ENCODE data around the gene UQCC5.

GRCh38 chr3:52546111-52546901 lies 9.9 kb downstream of the UQCC5 start:
- TF ChIP-seq EZH2phosphoT487 (IDR thresholded peaks at IDR 0.05; ENCODE audit: insufficient read depth, low read depth) (no peak), EZH2 (IDR thresholded peaks at IDR 0.05; ENCODE audit: insufficient read depth, poor library complexity, severe bottlenecking) (no peak)
